ENCODE data around the gene SPAG5. TPM values are rescaled to one million over a fixed set of nuclear protein-coding genes. Genes with fewer than 3 reads are reported as not detected.

The SPAG5 gene
- total and polyA plus RNA-seq, 9 of the 15 experiments (the other 6 are each of a cell fraction or from before 2014, with no cell fraction given) = 94.4 to 286 (median 151) TPM

GRCh38 chr17:28598799-28599310, at the start of gene SPAG5 (continued):
- TF ChIP-seq NFE2L1 (tag; IDR thresholded peaks at IDR 0.05; ENCODE audit: borderline replicate concordance, low read depth) (no peak), ETV1 (tag; conservative IDR thresholded peaks at IDR 0.05; ENCODE audit: low read depth) (peak; percentile 35; the same call in 1 of the 2 replicates), POLR2H (tag; IDR thresholded peaks at IDR 0.05; ENCODE audit: low read depth) (peak; percentile 94), FOXJ2 (tag; IDR thresholded peaks at IDR 0.05) (no peak), NFIC (IDR thresholded peaks at IDR 0.05) (no peak), ATF7 (IDR thresholded peaks at IDR 0.05) (peak; percentile 77; the same call in 1 of the 2 replicates), ELF1 (tag; IDR thresholded peaks at IDR 0.05) (peak; percentile 79), CEBPZ (IDR thresholded peaks at IDR 0.05; ENCODE audit: borderline replicate concordance, low read depth, low read length) (no peak), CREBBP (IDR thresholded peaks at IDR 0.05; ENCODE audit: low read depth, low read length) (no peak), ZNF398 (CRISPR knock-in tag; IDR thresholded peaks at IDR 0.05) (no peak), MTA3 (IDR thresholded peaks at IDR 0.05; ENCODE audit: borderline replicate concordance) (peak; percentile 45; the same call in 1 of the 2 replicates), CC2D1A (IDR thresholded peaks at IDR 0.05) (peak; percentile 21; the same call in 1 of the 2 replicates), TFE3 (CRISPR knock-in tag; IDR thresholded peaks at IDR 0.05) (no peak), MEIS2 (IDR thresholded peaks at IDR 0.05; ENCODE audit: partially characterized antibody) (peak; percentile 28), TCF7 (IDR thresholded peaks at IDR 0.05; ENCODE audit: borderline replicate concordance) (peak; percentile 21; the same call in 1 of the 2 replicates), THAP12 (CRISPR knock-in tag; IDR thresholded peaks at IDR 0.05) (peak; percentile 90), CREB1 (IDR thresholded peaks at IDR 0.05) (peak; percentile 76), CREB1 (CRISPR knock-in tag; IDR thresholded peaks at IDR 0.05) (peak; percentile 71), POLR2G (IDR thresholded peaks at IDR 0.05; ENCODE audit: low read depth, low read length) (peak; percentile 100)

Measured in K562 (cell line).